Gastroesophageal sphincter (tissue), 4 donors: Measurements from ENCODE around the gene CALY. TPM values are rescaled to one million over a fixed set of nuclear protein-coding genes. Genes with fewer than 3 reads are reported as not detected.

Experiments
- ATAC-seq: fragments of 150-250 bp; one replicate; pipeline ENCODE4 v1.9.1; 2016; ENCODE audit warnings: mild to moderate bottlenecking, moderate library complexity
- H3K27ac ChIP-seq, 4 donors: fragments of 200-600 bp; sonication (generic) in 3 of 4; 1 replicate in 3 of 4; 2 replicates in 1 of 4; pipeline ENCODE4 v1.5.1; 2016 to 2019
- H3K27me3 ChIP-seq: fragments of 200-600 bp; sonication (generic); one replicate; pipeline ENCODE4 v1.5.1; 2019
- H3K36me3 ChIP-seq, 2 donors: fragments of 200-600 bp; sonication (generic); one replicate each; pipeline ENCODE4 v1.5.1; 2019; ENCODE audit warnings: control low read depth in 1 of 2
- H3K4me1 ChIP-seq, 3 donors: fragments of 200-600 bp; sonication (generic); 1 replicate in 2 of 3; 2 replicates in 1 of 3; pipeline ENCODE4 v1.5.1; 2016 to 2019; ENCODE audit warnings: control low read depth in 2 of 3
- H3K4me3 ChIP-seq, 2 donors: fragments of 200-600 bp; sonication (generic); one replicate each; pipeline ENCODE4 v1.5.1; 2019; ENCODE audit warnings: mild to moderate bottlenecking in 1 of 2, moderate library complexity in 1 of 2
- H3K9me3 ChIP-seq, 3 donors: fragments of 200-600 bp; sonication (generic); one replicate each; pipeline ENCODE4 v1.5.1; 2017 to 2019; ENCODE audit warnings: control low read depth in 2 of 3
- EP300 ChIP-seq: sonication (generic); formaldehyde crosslinking; IDR thresholded peaks from one replicate; pipeline ENCODE4 v1.6.1; 2017; ENCODE audit warnings: antibody characterized with exemption, mild to moderate bottlenecking
- POLR2A ChIP-seq, 2 donors: fragments of 450-650 bp; IDR thresholded peaks; one replicate each; pipeline ENCODE4 v1.6.1; 2017; ENCODE audit warnings: antibody characterized with exemption in 2 of 2, mild to moderate bottlenecking in 2 of 2, moderate library complexity in 1 of 2
- POLR2AphosphoS5 ChIP-seq: sonication (generic); formaldehyde crosslinking; IDR thresholded peaks from one replicate; pipeline ENCODE4 v1.6.1; 2017; ENCODE audit warnings: antibody characterized with exemption
- WGBS, 2 donors: methylation state at CpG; one replicate each; pipeline ENCODE4 v1.1.5; 2018; ENCODE audit warnings: low coverage in 1 of 2; 5-methylcytosine and 5-hydroxymethylcytosine counted together
- total RNA-seq, 4 donors: library from RNA; depleted of rRNA; stranded (reverse); fragments of >200 nt; gene quantifications; one replicate each; pipeline ENCODE4 v1.1.0, GENCODE V29; 2016
- TF ChIP-seq, protein P1 (sequence below), 4 experiments: fragments of 200-600 bp in 2 of 4; fragments of 450-650 bp in 2 of 4; sonication (generic) in 1 of 4; IDR thresholded peaks; one replicate each; pipeline ENCODE4 v1.5.1; 2017 to 2019; ENCODE audit warnings: antibody characterized with exemption in 4 of 4, mild to moderate bottlenecking in 2 of 4, moderate library complexity in 2 of 4

CALY gene
- total RNA-seq, 4 donors from 2014 or later: 0.47 to 1.5 (median 1.5) TPM; not detected in 1

DNA sequence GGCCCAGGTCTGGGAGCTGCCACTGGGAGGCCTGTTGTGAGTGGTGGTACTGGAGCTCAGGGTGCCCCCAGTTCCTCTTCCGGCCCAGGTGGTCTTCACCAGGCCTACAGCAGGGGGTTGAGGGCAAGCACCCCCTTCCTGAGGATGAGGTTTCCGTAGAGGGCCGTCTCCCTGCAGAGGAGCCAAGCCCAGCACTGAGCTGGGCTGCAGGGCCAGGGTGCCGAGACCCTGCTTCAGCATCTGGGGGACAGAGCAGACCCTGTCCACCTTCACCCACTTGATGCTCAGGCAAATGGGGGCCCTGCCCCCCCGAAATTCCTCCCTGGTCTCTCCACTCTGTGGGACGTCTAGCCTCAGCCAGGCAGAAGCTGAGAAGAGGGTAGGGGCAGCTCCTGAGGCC, 18.6 kb upstream of the CALY start:
- Histone ChIP-seq H3K9me3 (no peaks in the 10 kb centered on the region), H3K27me3 (peaks cover 62% of the 10 kb centered on the region), H3K27ac (no peak overlapping the region), H3K4me1 (peaks cover 0 to 24% (median 11%) of the 10 kb centered on the region in 3 donors), H3K4me3 (no peak overlapping the region), H3K36me3 (peaks cover 0 to 11% of the 10 kb centered on the region in 2 donors)
- no CpG with 5 or more reads among the region's 6 CpGs for WGBS, 2 donors
- ATAC-seq: no peak
- no peak for TF ChIP-seq POLR2A (IDR thresholded peaks at IDR 0.05)
- TF ChIP-seq, protein P1, sequence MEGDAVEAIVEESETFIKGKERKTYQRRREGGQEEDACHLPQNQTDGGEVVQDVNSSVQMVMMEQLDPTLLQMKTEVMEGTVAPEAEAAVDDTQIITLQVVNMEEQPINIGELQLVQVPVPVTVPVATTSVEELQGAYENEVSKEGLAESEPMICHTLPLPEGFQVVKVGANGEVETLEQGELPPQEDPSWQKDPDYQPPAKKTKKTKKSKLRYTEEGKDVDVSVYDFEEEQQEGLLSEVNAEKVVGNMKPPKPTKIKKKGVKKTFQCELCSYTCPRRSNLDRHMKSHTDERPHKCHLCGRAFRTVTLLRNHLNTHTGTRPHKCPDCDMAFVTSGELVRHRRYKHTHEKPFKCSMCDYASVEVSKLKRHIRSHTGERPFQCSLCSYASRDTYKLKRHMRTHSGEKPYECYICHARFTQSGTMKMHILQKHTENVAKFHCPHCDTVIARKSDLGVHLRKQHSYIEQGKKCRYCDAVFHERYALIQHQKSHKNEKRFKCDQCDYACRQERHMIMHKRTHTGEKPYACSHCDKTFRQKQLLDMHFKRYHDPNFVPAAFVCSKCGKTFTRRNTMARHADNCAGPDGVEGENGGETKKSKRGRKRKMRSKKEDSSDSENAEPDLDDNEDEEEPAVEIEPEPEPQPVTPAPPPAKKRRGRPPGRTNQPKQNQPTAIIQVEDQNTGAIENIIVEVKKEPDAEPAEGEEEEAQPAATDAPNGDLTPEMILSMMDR (IDR thresholded peaks at IDR 0.05): no peak
- no peak for TF ChIP-seq POLR2AphosphoS5
- no peak for TF ChIP-seq EP300

DNA sequence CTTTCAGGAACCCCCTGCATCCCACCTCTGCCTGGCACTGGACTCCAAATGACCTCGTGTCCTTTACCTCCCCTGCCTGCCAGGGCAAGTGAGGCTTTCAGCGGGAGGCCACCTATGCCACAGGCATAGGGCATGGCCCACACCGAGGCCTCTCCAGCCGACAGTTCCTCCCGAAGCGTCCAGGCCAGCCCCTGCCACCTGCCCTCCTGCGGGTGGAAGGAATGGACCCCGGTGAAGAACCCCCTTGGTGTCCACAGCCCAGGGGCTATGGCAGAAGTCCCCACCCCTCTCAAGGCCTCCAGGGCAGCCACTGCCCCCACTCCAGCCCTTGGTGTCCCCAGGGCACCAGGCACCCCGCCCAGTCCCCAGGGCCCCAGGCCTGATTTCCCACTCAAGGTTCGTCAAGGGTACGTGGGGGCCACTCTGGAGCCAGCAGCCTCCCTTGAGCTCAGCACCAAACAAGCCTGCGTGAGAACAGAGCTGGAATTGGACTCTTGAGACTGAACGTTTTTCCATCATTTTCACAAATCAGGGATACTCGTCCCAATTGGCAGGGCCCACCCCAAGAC, 18.1 kb upstream of the CALY start:
- no peaks in the 10 kb centered on the region for H3K9me3 ChIP-seq
- H3K4me3 ChIP-seq: no peak overlapping the region
- peaks cover 0 to 11% of the 10 kb centered on the region in 2 donors for H3K36me3 ChIP-seq
- no peak for ATAC-seq
- H3K4me1 ChIP-seq: peaks cover 0 to 24% (median 11%) of the 10 kb centered on the region in 3 donors
- WGBS, 2 donors: no CpG with 5 or more reads among the region's 14 CpGs
- H3K27me3 ChIP-seq: peaks cover 67% of the 10 kb centered on the region
- no peak overlapping the region for H3K27ac ChIP-seq
- TF ChIP-seq, protein P1 (IDR thresholded peaks at IDR 0.05): no peak
- TF ChIP-seq POLR2A (IDR thresholded peaks at IDR 0.05): no peak
- no peak for TF ChIP-seq POLR2AphosphoS5
- TF ChIP-seq EP300: no peak

DNA sequence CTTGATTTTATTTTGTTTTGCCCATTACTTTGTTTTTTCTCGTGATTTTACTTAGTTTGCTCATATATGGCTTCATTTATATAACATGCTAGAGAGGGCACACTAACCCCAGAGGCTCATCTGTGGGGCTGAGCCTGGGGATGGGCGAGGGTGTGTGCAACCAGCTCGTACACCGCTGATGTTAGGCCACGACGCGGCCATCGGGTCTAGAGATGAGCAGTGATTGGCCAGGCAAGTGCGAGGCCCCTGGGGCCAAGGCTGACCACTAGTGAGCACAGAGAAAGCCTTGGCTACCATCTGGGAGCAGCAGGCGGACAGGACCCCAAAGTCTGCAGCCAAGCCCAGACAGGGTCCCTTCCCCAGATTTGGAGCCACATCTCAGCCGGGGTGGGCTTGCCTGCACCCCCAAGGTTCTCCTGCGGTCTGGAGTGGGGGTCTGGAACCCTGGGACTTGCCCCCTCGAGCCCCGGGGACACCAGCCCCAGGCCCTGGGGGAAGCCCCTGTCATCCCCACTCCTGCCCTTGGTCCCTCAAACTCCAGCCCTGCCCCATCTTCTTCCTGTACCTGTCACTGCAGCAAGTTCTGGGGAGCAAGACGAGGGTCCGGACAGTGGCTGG, 17.4 kb upstream of the CALY start:
- ATAC-seq: no peak
- Histone ChIP-seq H3K4me1 (peaks cover 0 to 24% (median 11%) of the 10 kb centered on the region in 3 donors), H3K27me3 (peaks cover 73% of the 10 kb centered on the region), H3K27ac (no peak overlapping the region), H3K36me3 (peaks cover 0 to 11% of the 10 kb centered on the region in 2 donors), H3K4me3 (no peak overlapping the region), H3K9me3 (no peaks in the 10 kb centered on the region)
- WGBS, 2 donors: 90% methylated on average over 2 of the region's 16 CpGs; no CpG with 5 or more reads in 1 of the 2 donors
- TF ChIP-seq, protein P1 (IDR thresholded peaks at IDR 0.05): no peak
- no peak for TF ChIP-seq POLR2AphosphoS5
- no peak for TF ChIP-seq EP300
- no peak for TF ChIP-seq POLR2A (IDR thresholded peaks at IDR 0.05)

DNA sequence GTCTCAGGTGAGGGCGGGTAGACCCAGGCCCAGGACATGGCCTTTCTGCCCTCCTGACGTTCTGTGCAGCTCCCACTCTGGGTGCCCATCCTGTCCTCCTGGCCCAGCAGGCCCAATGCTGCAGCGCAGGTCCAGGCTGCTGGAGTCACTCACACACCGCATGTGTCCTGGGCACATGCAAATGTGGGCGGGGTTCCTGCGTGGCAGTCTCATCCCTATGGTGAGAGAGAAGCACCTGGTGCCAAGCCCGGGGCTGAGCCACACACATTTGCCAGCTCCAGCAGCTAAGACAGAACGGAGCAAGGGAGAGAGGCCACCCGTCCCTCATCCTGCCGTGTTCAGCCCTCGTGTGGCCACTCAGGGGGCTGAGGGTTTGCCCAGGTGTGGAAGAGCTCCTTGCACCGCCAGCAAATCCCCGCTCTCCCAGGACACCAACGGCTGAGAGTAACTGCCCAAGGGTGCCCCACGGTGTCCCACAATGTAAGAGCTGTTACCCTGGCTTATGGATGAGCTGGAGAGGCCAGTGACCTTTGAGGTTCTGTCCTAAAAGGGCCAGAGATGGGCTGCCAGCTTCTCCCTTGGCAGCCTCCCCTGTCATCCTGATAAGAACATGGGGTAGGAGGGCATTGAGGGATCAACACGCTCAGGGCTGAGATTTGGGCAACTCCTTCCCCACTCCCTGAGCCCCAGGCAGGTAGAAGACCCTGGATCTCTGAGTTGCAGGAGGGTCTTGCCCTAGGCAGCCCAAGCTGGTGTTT, 16.7 kb upstream of the CALY start:
- Histone ChIP-seq H3K4me3 (no peak overlapping the region), H3K27me3 (peaks cover 80% of the 10 kb centered on the region), H3K27ac (no peak overlapping the region), H3K9me3 (no peaks in the 10 kb centered on the region), H3K36me3 (peaks cover 0 to 11% of the 10 kb centered on the region in 2 donors), H3K4me1 (peaks cover 0 to 24% (median 11%) of the 10 kb centered on the region in 3 donors)
- TF ChIP-seq, protein P1 (IDR thresholded peaks at IDR 0.05): no peak
- no peak for TF ChIP-seq POLR2AphosphoS5
- TF ChIP-seq POLR2A (IDR thresholded peaks at IDR 0.05): no peak
- TF ChIP-seq EP300: no peak
- WGBS, 2 donors: no CpG with 5 or more reads among the region's 16 CpGs
- no peak for ATAC-seq
